ENCODE measurements around the gene ALG8.
"Not testable (repeated sequence)": the region's sequence is repeated elsewhere in the genome, so short reads cannot be mapped to it uniquely, and the experiment has no call there.

Gene ALG8

DNA sequence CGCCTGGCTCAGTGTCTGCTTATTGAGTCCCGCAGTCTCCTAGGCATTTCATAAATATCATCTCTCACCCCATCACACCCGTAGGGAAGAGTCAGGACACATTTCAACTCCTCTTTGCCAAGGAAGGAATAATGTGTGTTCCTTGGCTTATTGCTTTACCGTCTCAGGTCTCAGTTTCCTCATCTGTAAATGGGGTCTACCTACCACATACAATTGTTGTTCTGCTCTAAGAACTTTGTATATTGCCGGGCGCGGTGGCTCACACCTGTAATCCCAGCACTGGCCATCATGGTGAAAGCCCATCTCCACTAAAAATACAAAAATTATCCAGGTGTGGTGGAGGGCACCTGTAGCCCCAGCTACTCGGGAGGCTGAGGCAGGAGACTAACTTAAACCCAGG is 78.9 kb downstream of the ALG8 start:
- H3K4me3 ChIP-seq (ENCODE audit: low read length) = no peak overlapping the region
- no peak for DNase-seq (ENCODE audit: low read depth)
- TF ChIP-seq, protein P1, sequence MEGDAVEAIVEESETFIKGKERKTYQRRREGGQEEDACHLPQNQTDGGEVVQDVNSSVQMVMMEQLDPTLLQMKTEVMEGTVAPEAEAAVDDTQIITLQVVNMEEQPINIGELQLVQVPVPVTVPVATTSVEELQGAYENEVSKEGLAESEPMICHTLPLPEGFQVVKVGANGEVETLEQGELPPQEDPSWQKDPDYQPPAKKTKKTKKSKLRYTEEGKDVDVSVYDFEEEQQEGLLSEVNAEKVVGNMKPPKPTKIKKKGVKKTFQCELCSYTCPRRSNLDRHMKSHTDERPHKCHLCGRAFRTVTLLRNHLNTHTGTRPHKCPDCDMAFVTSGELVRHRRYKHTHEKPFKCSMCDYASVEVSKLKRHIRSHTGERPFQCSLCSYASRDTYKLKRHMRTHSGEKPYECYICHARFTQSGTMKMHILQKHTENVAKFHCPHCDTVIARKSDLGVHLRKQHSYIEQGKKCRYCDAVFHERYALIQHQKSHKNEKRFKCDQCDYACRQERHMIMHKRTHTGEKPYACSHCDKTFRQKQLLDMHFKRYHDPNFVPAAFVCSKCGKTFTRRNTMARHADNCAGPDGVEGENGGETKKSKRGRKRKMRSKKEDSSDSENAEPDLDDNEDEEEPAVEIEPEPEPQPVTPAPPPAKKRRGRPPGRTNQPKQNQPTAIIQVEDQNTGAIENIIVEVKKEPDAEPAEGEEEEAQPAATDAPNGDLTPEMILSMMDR (conservative IDR thresholded peaks at IDR 0.05; ENCODE audit: low read depth, low read length) = no peak

DNA sequence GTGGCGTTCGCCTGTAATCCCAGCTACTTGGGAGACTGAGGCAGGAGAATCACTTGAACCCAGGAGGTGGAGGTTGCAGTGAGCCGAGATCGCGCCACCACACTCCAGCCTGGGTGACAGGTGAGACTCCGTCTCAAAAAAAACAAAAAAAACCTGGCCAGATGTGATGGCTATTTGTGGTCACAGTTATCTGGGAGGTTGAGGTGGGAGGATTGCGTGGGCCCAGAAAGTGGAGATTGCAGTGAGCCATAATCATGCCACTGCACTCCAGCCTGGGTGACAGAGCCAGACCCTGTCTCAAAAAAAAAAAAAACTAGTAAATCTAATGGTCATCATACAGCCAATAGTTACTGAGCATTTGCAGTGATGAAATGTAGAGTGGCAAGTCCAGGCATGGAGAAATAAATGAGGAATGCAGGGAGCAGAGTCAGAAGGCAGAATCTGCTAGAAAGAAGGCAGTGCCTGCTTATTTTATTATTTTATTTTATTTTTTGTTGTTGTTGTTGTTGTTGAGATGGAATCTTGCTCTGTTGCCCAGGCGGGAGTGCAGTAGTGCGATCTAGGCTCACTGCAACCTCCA is 79.6 kb downstream of the ALG8 start:
- DNase-seq (ENCODE audit: low read depth); H3K4me3 ChIP-seq (ENCODE audit: low read length): not testable (repeated sequence)

DNA sequence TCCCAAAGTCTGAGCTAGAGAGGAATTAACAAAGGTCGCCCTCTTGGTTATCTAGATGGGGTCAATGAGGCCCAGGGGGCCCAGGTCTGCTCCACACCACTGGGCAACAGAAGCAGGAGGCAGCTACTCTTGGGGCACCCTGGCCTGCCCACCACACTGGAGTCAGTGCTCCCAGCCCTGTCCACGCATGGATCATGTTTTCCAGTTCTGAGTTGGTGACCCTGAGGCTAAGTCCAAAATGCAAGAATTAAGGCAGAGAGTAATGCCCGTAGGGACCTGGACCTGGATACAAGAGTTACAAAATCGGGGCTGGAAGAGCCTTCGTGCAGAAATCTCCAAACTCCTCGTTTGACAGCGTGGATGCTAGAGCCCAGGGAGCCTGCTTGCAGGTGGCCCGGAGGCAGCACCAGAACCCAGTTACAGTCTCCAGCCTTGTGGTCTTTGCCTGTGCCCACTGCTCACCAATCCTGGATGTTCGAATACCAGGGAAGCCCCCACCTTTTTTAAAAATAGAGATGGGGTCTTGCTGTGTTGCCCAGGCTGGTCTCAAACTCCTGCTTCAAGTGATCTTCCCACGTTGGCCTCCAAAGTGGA is 81.9 kb downstream of the ALG8 start:
- no peak for DNase-seq (ENCODE audit: low read depth)
- no peak overlapping the region for H3K4me3 ChIP-seq (ENCODE audit: low read length)
- TF ChIP-seq, protein P1 (conservative IDR thresholded peaks at IDR 0.05; ENCODE audit: low read depth, low read length) = no peak

DNA sequence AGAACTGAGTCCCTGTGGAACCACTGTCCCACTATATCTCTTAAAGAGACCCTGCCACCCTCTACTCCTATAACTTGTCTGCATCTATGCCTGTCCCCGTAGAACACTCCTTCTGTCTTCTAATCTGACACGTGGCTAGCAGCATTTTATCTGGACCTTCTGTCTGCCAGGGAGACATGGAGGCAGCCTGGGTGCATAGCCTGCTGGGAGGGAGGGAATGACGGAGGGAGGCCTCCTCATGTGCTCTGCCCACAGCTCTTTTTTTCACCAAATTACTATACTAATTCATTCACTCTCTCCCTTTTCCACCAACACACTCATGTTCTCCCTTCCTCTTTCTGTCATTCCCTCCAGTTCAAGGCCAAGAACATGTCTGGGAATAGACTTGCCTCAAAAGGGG is 83.3 kb downstream of the ALG8 start:
- no peak overlapping the region for H3K4me3 ChIP-seq (ENCODE audit: low read length)
- DNase-seq (ENCODE audit: low read depth) = no peak
- TF ChIP-seq, protein P1 (conservative IDR thresholded peaks at IDR 0.05; ENCODE audit: low read depth, low read length) = no peak

DNA sequence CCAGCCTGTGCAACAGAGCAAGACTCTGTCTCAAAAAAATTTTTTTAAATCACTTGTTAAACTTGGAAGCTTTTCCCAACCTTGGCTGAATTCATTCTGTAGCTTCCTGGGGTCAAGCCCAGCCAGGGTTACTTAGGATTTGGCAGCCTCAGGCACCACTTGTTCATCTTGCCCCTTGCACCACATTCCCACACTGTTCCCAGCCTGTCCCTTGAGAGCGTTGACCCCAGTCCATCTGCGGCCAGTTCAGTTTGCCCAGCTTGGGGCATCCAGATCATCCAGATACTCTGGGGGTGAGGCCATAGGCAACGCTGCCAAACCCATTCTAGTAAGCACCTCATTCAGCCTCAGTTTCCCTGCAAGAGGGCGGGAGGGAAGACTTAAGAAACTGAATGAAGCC is 84.5 kb downstream of the ALG8 start:
- no peak for DNase-seq (ENCODE audit: low read depth)
- TF ChIP-seq, protein P1 (conservative IDR thresholded peaks at IDR 0.05; ENCODE audit: low read depth, low read length) = no peak
- H3K4me3 ChIP-seq (ENCODE audit: low read length) = no peak overlapping the region

DNA sequence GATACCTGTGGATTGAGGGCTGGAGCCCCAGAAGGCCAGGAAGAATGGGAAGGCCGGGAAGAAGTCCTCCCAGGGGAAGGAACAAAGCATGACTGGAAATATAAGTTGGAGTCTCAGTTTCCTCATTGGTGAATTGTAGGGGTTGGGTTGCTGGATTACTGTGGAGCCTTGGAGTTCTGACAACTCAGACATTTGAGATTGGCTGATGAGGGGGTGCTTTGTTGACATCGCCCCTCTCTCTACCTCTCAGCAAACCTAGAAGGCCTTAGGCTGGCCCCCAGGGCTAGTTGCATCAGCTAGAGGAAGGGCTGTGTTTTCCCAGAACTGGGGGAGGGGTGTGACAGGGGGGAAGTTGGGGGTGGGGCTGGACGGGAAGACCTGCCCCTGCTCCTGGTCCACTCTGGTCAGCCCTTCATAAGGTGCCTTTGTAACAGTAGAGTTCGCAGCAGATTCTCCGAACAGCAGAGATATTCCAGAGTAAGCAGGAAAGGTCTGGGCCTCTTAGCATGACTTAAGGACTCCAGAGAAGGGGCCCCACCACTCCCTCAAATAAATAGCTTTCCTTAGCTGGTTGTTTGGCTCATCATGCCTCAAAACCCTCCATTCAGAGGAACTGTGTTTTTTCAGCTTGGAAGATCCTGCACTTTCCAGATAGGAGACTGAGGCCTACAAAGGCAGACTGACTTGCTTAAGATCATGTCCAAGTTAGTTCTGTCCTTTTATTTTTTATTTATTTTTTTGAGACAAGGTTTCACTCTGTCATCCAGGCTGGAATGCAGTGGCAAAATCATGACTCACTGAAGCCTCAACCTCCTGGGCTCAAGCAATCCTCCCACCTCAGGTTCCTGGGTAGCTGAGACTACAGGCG is 88.2 kb downstream of the ALG8 start:
- TF ChIP-seq, protein P1 (conservative IDR thresholded peaks at IDR 0.05; ENCODE audit: low read depth, low read length) = no peak
- no peak for DNase-seq (ENCODE audit: low read depth)
- no peak overlapping the region for H3K4me3 ChIP-seq (ENCODE audit: low read length)

Data from retinal pigment epithelial cell (primary cell).